ENCODE results near the gene CCDC7.

- TF ChIP-seq OSR1 (CRISPR knock-in tag; IDR thresholded peaks at IDR 0.05) (no peak), ZFP30 (CRISPR knock-in tag; IDR thresholded peaks at IDR 0.05) (no peak), ZNF8 (CRISPR knock-in tag; IDR thresholded peaks at IDR 0.05) (no peak), TOX (CRISPR knock-in tag; IDR thresholded peaks at IDR 0.05; ENCODE audit: borderline replicate concordance) (no peak), ZFP3 (CRISPR knock-in tag; IDR thresholded peaks at IDR 0.05) (no peak)
These were observed 325.3 kb downstream of the CCDC7 start for GRCh38 chr10:32771217-32771616.
